PC-9 (cell line): ENCODE data around the gene MON1B.

Experiments used
- EZH2 ChIP-seq: fragments of 200-600 bp; sonication (generic); IDR thresholded peaks from 2 replicates; pipeline ENCODE4 v1.8.0; 2017; ENCODE audit warnings: antibody characterized with exemption, low read depth
- TF ChIP-seq, protein P1 (sequence below): fragments of 200-600 bp; sonication (generic); conservative IDR thresholded peaks from 2 replicates; pipeline ENCODE4 v1.6.1; 2017; ENCODE audit warnings: mixed run types, antibody characterized with exemption, mild to moderate bottlenecking, moderate library complexity

GRCh38 chr16:77212741-77213541 lies 22.0 kb downstream of the MON1B start:
- TF ChIP-seq, protein P1, sequence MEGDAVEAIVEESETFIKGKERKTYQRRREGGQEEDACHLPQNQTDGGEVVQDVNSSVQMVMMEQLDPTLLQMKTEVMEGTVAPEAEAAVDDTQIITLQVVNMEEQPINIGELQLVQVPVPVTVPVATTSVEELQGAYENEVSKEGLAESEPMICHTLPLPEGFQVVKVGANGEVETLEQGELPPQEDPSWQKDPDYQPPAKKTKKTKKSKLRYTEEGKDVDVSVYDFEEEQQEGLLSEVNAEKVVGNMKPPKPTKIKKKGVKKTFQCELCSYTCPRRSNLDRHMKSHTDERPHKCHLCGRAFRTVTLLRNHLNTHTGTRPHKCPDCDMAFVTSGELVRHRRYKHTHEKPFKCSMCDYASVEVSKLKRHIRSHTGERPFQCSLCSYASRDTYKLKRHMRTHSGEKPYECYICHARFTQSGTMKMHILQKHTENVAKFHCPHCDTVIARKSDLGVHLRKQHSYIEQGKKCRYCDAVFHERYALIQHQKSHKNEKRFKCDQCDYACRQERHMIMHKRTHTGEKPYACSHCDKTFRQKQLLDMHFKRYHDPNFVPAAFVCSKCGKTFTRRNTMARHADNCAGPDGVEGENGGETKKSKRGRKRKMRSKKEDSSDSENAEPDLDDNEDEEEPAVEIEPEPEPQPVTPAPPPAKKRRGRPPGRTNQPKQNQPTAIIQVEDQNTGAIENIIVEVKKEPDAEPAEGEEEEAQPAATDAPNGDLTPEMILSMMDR, result no peak
- TF ChIP-seq EZH2, result no peak
